ENCODE data around the gene MTG2. TPM values are rescaled to one million over a fixed set of nuclear protein-coding genes. Genes with fewer than 3 reads are reported as not detected.

MTG2 gene
- total and polyA plus RNA-seq, 2 of the 8 experiments (the other 6 are each of a cell fraction or from before 2014, with no cell fraction given) = 14.4 to 22.8 TPM

- Histone ChIP-seq H4K91ac (replicated peaks; ENCODE audit: insufficient read length, low read length) (no peak overlapping the region), H3K27ac (ENCODE audit: low read depth, low read length) (0 out of 2 replicates have a peak overlapping the region, but pooled peaks have one; percentile 33), H3K9ac (replicated peaks in 1 of 4; ENCODE audit: extremely low read depth in 1 of 4, low read depth in 3 of 4, low read length in 3 of 4) (no peak overlapping the region), H4K5ac (ENCODE audit: insufficient read length, low read depth, low read length) (no peak overlapping the region), H2BK120ac (replicated peaks; ENCODE audit: low read depth, low read length) (no peak overlapping the region), H2BK5ac (ENCODE audit: low read depth, low read length) (no peak overlapping the region), H3K14ac (ENCODE audit: insufficient read length) (no peak overlapping the region), H3K4me2 (ENCODE audit: insufficient read depth in 1 of 2, low read depth in 2 of 2, low read length in 2 of 2) (no peak overlapping the region), H4K8ac (ENCODE audit: extremely low read depth, insufficient read depth, low read length) (no peak overlapping the region), H3K79me1 (ENCODE audit: low read depth, low read length) (peaks cover 4% of the 10 kb centered on the region), H3K27me3 (replicated peaks in 1 of 4; ENCODE audit: control insufficient read depth in 3 of 4, extremely low read depth in 1 of 4, insufficient read depth in 3 of 4, low read length in 3 of 4) (no peaks in the 10 kb centered on the region), H2AFZ (ENCODE audit: low read length) (no peak overlapping the region), H4K20me1 (replicated peaks in 1 of 2; ENCODE audit: control insufficient read depth in 1 of 2, insufficient read depth in 2 of 2, low read length in 2 of 2) (peaks cover 23 to 57% of the 10 kb centered on the region in 2 experiments), H3K9me3 (ENCODE audit: insufficient read depth in 2 of 2, low read depth in 1 of 2, low read length in 1 of 2) (no peaks in the 10 kb centered on the region), H3K23ac (ENCODE audit: insufficient read length) (no peak overlapping the region), H3K18ac (ENCODE audit: extremely low read depth, low read length) (no peak overlapping the region), H3K4me3 (ENCODE audit: extremely low read depth in 1 of 4, insufficient read depth in 2 of 4, low read depth in 3 of 4, low read length in 4 of 4) (no peak overlapping the region), H3K23me2 (ENCODE audit: low read depth, low read length) (no peaks in the 10 kb centered on the region; the same call in 1 of the 2 replicates), H2BK20ac (ENCODE audit: low read length) (no peak overlapping the region), H3K56ac (replicated peaks; ENCODE audit: insufficient read length, low read depth, low read length) (no peak overlapping the region), H3K4ac (replicated peaks; ENCODE audit: insufficient read length, low read depth, low read length) (no peak overlapping the region), H2BK12ac (ENCODE audit: low read depth, low read length) (no peak overlapping the region), H2BK15ac (ENCODE audit: low read length) (no peak overlapping the region), H3K79me2 (ENCODE audit: control insufficient read depth in 1 of 2, insufficient read depth in 2 of 2, low read length in 2 of 2) (peaks cover 20 to 44% of the 10 kb centered on the region in 2 experiments), H2AK5ac (ENCODE audit: low read depth, low read length) (no peak overlapping the region), H3K4me1 (replicated peaks in 1 of 4; ENCODE audit: control insufficient read depth in 3 of 4, insufficient read depth in 4 of 4, low read length in 3 of 4) (peaks cover 0 to 8% (median 2%) of the 10 kb centered on the region in 4 experiments; a peak in 3 of 7 replicates), H3K36me3 (ENCODE audit: control insufficient read depth in 2 of 4, insufficient read depth in 4 of 4, low read length in 3 of 4) (peaks cover 43 to 73% (median 58%) of the 10 kb centered on the region in 4 experiments)
- DNase-seq (ENCODE audit: low read depth in 1 of 2, low spot score in 2 of 2) = no peak
- TF ChIP-seq ZNF274 (IDR thresholded peaks at IDR 0.05; ENCODE audit: borderline replicate concordance, extremely low read depth, low read length) = no peak
- no peak for TF ChIP-seq HDAC2 (IDR thresholded peaks at IDR 0.05; ENCODE audit: borderline replicate concordance in 1 of 2, low read depth in 2 of 2, low read length in 2 of 2)
- TF ChIP-seq SAP30 (IDR thresholded peaks at IDR 0.05; ENCODE audit: insufficient read depth, insufficient replicate concordance, low read length) = no peak
- TF ChIP-seq RFX5 (IDR thresholded peaks at IDR 0.05; ENCODE audit: borderline replicate concordance, low read depth, low read length) = no peak
- no peak for TF ChIP-seq CEBPB (IDR thresholded peaks at IDR 0.05; ENCODE audit: low read depth, low read length)
- no peak for TF ChIP-seq GABPA (IDR thresholded peaks at IDR 0.05; ENCODE audit: borderline replicate concordance, insufficient read depth, low read length)
- no peak for TF ChIP-seq FOSL1 (IDR thresholded peaks at IDR 0.05; ENCODE audit: insufficient read depth, low read depth, low read length)
- no peak for TF ChIP-seq TEAD4 (IDR thresholded peaks at IDR 0.05; ENCODE audit: low read depth, low read length)
- no peak for TF ChIP-seq KDM1A (IDR thresholded peaks at IDR 0.05; ENCODE audit: borderline replicate concordance, low read length)
- CTCF ChIA-PET (ENCODE audit: partially characterized antibody) = interaction anchor here (0.6 to 5.3 kb wide), 12 partner anchors 9 to 138 kb away, joined by 3 to 57 read pairs (median 3); no protein-coding TSS in a partner anchor
- FAIRE-seq = no peak
- POLR2A ChIA-PET (ENCODE audit: partially characterized antibody) = interaction anchor here (0.6 to 5.6 kb wide), 9 partner anchors 11 to 1566 kb away, joined by 3 to 62 read pairs (median 4); no protein-coding TSS in a partner anchor
- 83% methylated on average over 11 of the region's 11 CpGs; no CpG with 5 or more reads in 1 of the 2 experiments for WGBS, 2 experiments (ENCODE audit: extremely low coverage in 1 of 2, insufficient coverage in 1 of 2, insufficient read length in 1 of 2, insufficient replicate concordance in 2 of 2, low coverage in 1 of 2, low lambda C conversion rate in 2 of 2, missing lambda C conversion rate in 1 of 2)
Observed at GRCh38 chr20:62138204-62138543, 44.7 kb upstream of the MTG2 start.
